GM19324 (cell line): ENCODE results near the gene GOLM1.

Source experiments
- ATAC-seq: cut with Tn5 transposase; IDR thresholded peaks from one replicate; pipeline ENCODE4 v1.9.1; 2021; ENCODE audit warnings: mild to moderate bottlenecking, moderate library complexity; ENCODE audit not compliant: unreplicated experiment, low FRiP score

Gene GOLM1

DNA sequence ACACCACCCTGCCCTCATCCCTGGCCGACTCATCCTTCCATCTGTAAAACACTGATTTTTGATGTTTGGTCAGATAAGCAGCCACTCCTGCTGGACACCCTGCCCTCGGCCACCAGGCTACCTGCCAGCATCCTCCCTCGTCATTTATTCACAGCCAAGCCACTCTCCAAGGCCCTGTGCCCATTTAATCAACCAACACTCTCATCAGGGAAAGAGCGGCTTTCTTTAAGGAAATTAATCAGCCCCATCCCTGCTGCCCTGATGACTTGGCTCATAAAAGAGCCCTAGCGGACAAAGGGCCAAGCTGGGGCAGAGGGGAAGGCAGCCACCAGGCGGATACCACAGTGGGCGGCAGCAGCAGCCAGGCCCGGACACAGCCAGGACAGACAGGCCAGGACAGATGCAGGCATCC, 52.4 kb downstream of the GOLM1 start:
- ATAC-seq = no peak

DNA sequence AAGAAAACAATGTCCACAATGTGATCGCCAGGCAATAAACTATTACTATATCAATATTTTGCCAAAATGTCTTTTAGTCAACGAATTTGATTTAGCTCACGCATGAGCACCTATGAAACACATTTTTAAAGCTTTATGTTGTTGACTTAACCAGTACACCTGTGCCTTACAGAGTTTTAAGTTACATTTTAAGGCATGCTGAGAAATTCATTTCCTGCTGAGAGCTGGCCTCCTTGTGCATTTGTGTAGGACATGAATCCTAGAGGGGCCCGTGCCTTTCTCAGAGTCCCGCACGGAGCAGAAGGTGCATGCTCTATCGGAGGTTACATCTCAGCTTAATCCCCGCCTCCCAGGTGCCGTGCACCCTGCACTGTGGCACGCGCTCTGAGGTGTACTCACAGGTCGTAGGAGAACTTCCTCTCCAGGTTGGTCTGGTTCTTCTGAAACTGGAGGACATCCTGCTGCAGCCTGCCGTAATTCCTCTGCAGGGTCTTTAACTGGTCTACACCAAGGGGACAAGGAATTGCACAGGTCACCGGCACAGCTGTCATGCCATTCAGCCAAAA, 53.2 kb downstream of the GOLM1 start:
- ATAC-seq = no peak

DNA sequence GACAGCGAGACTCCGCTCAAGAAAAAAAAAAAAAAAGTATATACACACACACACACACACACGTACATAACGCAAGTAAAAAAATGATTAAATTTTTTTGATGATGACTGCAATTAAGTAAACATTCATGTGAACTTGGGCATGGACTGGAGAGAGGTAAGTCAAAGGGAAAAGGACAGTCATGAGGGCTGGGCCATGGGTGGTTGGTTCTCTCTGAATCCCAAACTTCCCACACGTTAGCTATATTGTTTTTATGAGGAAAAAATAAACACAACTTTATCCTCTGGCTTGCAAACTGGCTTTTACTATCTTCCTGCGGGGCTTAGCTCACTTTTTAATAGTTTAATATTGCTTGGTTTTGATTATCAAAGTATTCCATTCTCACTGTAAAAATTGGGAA, 53.7 kb downstream of the GOLM1 start:
- no peak for ATAC-seq

DNA sequence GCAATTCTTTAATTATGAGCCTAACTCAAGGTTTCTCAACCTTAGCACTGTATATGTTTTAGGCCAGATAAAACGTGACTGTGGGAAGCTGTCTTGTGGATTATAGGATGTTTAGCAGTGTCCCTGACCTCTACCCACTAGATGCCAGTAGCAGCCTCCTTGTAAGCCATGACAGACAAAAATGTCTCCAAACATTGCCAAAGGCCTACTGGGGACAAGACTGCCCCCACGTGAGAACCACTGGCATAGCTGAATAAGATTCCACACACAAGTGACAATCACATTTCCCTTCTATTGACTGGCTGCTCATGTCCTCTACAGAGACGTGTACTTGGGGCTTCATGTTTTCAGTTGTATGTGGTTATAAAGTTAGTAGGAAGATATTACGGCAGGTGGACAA, 55.4 kb downstream of the GOLM1 start:
- no peak for ATAC-seq

DNA sequence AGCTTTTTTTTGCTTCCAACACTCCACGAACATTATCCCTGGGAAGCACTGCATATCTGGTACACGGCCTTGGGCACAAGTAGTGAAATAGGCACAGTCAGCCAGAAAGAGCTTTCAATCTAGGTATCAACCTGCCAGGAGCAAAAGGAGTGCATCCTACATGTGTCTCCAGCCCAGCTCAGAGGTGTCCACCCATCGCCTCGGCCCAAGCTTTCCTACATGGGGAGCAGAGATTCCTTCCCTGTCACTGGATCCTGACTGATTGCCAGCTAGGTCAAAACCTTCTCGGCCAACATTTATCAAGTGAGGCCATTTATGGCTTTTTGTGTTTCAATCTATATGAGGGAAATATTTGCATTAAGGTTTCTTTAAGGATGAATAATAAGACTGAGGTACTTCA, 55.8 kb downstream of the GOLM1 start:
- no peak for ATAC-seq

DNA sequence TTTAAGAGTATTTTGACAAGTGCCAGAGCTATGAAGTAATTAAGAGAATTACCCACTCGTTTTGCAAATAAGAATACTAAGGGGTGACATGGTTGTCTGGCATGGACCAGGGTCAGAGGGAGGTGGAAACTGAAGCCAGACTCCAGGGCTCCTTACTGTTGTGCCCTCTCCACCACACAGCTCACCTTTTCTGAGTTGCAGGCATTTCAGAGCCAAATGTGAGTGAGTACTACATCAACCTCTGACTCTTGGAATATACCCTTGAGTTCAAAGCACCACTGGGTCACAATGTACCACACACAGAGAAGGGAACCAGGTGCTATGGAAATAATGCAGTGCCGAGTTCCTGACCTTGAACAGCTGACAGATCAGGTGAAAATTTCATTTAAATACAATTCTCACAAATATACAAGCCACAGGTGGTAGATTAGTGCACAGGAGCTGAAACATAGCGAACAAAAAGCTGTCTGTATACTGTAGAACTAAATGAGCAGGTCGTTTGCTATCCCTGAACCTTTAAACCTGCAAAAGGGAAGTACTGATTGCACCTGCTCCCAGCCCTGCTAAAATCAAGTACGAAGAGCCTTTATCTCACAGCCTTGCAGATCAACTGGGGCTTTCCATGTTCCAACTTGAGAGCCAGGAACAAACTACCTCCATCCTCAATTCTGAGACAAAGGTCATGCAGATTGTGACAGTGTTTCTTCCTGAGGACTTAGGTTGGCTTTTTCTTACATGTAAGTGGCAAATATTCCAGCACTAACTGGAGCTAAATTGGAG, 57.0 kb downstream of the GOLM1 start:
- no peak for ATAC-seq

DNA sequence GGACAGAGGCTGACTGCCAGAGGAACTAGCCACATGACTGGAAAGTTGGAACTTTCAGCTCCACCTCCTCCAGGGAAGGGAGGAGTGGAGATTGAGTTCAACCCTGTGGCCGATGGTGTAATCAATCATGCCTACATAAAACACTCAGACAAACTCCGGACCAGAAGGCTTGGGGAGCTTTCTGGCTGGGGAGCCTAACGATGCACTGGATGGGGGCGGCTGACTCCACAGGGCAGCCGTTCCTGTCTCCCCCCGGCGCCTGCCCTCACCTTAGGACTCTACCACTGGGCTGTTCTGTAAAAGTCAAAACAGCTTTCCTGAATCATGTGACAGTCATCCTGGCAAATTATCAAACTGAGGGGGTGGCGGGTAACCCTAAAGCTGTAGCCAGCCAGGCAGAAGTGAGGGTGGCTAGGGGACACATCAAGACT, 58.0 kb downstream of the GOLM1 start:
- no peak for ATAC-seq

DNA sequence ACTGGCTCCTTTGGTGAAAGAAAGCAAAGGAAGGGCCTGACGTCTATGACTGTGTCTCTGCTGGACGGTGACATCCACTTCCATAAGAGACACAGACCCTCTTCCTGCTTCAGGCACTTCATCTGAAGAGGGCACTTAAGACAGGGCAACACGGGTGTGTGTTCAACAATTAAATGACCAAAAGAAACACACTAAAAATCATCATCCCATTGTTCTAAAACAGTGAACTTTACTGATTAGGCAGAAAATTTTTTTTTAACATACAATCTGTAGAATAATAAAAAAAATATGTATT, 58.5 kb downstream of the GOLM1 start:
- ATAC-seq = no peak

DNA sequence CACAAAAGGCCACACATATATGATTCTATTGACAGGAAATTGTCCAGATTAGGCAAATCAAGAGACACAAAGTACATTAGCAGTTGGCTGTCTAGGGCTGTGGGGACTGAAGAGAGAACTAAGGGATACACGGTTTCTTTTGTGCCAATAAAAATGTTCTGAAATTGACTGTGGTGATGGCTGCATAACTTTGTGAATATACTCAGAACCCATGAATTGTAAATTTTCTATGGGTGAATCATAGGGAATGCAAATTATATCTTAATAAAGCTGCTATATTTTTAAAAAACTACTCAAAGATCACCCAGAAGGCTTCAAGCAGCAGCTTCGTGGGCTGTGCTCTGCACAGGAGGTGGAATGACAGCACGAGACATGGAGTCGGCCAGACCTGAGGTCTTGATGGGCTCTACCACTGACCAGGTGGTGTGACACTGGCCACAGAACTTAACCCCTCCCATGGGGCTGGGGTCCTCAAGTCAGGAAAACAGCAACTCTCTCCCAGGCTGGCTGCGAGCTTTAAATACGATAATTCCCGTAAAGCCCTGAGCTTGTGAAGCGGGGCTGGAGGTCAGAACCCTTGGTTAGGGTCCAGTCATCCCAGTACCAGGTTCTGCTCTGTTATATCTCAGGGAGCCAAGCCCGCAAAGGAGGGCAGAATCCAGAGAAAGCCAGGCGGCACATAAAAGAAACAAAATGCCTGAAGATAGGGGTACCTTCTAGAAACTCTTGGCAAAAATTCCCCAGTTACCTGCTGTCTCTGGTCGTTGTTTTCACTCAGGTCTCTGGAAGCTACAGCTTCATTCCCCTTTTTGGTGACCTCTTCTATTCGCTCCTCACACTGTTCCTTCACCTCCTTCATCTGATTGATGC, 59.1 kb downstream of the GOLM1 start:
- no peak for ATAC-seq

DNA sequence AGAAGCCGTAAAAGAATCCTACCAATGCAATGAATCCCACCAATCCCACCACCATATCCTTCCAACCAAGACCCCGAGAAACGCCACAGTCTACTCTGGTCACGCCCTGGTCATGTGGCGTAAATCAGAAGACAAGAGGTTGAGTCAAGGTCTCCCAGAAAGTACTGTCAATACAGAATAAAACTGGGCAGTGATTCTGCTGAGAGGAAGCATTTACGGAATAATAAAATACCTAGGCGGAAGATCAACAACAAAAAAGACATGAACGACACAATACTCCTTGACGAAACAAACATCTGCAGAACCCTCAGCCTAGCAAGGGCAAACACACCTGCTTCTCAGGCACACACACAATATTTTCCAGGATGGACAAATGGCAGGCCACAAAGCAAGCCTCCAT, 62.8 kb downstream of the GOLM1 start:
- ATAC-seq = no peak

DNA sequence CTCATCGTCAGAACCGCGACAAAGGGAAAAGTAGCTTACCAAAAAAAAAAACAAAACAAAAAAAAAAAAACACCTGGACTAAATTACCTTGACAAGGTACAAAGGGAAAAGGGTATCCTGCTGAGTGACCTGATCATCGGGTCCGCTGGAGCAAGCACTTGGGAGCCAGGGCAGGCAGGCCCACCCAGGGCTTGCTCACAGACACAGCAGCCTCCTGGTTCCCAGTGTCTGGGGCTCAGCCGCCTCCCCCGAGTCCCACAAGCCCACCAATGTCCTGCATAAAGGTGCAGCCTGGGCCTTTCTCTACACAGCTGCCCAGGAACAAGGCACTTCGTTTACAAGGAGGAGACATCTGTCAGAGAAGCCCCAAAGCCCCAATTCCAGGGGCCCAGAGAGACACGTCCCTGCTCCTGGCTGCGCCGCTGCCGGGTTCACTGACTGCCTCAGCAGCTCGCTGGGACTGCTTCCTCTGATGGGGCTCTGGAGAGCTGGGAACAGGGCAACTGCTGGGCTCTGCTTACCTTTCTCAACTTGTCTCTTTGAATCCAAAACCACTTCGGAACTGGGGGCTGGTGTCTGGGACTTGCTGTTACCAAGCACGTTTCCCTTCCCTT, 63.4 kb downstream of the GOLM1 start:
- ATAC-seq = no peak

DNA sequence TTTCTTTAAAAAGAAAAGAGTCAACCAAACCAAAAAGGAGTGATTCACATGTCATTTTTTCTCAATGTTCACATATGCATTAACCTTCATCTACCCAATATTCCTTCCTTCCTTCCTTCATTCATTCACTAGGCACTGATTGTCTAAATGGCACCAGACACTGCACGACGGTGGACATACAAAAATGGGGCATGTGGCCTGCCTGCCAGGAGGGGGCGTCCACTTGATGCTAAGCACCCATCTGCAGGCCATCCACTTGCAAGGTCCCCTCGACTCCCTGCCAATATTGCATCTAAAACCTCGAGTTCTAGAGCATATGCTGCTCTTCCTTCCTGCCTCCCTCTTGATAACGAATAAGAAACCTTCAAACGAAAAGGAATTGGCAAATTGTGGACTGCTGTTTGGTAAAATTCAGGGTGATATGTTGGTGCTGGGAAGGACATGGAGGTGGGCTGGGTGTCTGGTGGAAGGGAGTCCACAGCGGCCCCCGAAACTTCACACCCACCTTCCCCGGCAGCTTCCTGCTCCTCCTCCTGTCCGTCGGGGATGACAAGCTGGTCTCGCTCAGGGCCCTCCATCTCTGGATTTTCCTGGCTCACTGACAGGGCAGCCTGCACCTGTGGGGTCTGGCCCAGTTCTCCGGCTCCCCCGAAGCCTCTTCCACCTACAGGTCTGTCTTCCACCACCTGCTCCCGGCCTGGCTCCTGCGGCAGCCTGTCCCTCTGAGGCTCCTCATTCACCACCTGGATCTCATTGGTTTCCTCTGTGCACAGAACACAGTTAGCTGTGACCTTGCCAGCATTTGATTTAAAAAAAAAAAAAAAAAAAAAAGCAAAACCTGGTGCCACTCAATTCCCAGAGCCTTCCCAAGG, 64.3 kb downstream of the GOLM1 start:
- ATAC-seq = no peak

DNA sequence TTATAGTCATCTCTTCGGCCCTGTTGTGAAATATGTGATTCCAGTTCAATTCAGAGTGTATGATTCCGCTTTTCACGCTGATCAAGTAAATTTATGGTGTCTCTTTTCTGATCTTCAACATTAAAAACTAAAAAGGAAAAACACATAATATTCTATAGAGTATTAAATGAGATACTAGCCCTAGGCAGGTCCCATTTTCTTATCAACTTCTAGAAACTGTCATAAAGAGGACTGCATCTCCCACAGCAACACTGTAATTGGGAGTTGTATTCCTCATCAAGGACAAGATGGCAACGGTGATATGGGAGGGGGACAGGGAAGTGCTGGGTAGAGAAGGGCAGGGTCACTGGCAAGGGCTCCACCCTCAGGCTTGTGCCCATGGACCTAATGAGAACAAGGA, 71.6 kb downstream of the GOLM1 start:
- no peak for ATAC-seq

DNA sequence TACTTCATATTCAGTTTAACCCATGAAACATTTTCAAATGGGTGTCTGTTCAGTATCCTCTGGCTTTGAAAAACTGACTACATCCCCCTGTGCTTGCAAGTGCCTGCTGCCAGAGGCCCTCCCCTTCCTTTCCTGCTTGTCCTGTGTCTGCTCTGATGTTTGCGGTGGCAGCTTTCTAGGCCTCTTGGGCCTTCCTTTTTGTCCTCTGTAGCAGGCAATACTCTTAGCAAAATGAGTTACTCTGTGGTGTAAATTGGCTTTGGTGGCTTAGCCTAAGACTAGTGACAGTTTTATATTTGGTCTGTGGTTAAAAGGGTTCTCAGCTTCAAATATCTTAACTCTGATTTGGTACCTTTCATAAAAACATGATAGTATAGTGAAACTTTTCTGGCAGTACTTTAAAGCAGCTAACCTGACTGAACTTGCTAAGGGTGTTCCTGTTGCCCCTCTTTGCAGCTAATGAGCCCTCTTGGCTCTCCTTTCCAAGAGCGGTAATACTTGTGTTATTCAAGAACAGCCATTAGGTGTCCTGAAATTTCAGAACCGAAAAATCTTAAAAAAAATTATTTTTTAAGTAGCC, 76.6 kb downstream of the GOLM1 start:
- no peak for ATAC-seq

DNA sequence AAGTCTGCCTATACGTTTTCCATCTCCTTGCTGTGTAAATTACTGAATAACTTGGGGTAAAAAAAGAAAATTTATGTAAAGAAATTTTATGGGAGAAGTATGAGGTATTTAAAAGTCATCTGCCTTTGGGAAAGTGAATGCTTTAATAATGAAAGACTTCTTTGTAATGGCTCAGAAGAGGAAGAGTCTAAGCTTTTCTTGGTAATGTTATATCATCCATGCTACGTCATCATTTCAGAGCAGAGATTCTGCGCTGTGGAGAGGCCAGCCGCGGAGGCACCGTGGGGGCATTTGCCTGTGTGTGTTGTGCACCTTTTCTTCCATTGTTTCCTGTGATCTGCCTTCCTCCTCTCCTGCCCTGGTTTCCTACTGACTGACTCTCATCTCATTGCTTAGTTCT, 78.2 kb downstream of the GOLM1 start:
- no peak for ATAC-seq

DNA sequence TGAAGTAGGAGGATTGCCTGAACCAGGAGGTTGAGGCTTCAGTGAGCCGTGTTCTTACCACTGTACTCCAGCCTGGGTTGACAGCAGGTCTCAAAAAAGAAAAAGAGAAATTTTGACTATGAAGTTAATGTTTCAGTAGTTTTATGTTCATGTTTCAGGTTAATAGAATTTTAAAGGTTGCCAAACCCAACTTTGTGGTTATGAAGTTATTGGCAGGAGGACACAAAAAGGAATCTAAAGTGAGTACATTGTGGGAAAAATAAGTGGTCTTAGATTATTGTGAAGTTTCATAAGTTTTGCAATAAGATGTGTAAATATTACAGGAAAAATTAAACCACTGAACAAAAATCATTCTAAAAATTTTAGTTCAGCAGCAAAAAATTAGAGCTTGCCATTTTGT, 78.6 kb downstream of the GOLM1 start:
- ATAC-seq = no peak

DNA sequence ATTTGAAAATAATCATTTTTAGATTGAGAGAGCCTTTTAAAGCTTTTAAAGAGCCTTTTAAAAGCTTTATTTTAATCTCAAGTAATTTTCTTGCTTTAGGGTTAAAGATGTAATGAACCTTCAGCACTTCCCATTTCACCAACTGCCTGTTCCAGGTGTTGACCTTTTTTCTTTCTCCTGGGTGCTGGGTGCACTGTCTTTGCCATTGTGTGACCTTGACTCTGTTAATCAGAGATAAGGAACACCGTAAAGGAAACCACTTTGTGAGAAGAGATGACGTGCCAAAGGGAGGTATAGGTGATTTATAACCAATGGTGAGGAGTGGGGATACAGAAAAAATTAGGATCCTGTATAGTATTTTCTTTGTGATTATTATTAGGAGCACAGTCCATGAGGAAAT, 90.2 kb downstream of the GOLM1 start:
- ATAC-seq = no peak

DNA sequence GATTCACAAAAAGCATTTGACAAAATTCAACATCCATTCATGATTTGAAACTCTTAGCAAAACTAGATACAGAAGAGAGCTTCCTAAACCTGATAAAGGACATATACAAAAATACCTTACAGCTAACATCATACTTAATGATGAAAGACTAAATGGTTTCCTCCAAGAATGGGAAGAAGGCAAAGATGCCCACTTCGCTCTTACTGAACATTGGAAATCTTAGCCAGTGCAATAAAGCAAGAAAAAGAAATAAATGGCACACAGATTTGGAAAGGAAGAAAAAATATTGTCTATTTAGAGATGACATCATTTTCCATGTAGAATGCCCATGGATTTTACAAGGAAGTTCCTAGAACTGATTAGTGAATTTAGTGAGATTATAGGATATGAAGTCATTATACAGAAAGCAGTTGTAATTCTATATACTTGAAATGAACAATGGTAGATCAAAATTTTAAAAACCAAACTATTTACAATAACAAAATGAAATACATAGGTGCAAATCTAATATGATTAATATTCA, 94.0 kb downstream of the GOLM1 start:
- no peak for ATAC-seq

DNA sequence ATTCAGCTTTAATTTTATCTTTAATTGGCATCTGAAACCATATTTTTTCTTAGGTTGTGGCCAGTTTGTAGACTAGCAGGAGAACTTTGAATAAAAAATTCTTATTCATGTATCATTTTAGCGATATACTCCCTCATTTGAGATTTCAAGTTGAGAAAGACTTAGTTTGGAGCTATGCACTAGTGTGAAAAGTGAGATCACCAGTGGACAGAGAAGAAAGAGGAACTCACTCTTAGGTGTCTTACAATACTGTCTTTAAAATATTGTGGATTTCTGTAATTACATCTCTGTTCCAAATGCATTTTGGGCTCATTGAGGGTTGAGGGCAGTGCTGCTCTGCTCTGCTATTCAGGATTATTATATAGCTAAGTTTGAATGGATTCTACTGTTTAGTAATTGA, 103.8 kb downstream of the GOLM1 start:
- ATAC-seq = no peak

DNA sequence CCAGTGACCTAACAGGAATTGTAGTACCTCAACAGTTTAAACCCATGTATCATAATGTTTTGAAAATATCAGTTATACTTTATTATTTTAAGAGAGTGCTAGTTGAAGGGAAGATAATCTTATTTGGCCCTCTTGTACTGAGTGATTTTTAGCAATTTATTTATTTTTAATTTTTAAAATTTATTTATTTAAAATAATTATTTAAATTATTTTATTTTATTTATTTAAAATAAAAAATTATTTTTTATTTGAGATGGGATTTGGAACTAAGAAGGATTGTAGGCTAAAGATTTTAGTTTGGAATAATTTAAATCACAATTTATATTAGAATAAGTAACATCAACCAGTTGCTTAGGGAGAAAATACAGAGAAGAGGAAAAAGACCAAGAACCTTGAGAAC, 104.3 kb downstream of the GOLM1 start:
- ATAC-seq = no peak
